Measurements from ENCODE around the gene EID3.

Gene EID3

GRCh38 chr12:104342147-104342546 lies 38.6 kb downstream of the EID3 start:
- no peak for DNase-seq

DNA sequence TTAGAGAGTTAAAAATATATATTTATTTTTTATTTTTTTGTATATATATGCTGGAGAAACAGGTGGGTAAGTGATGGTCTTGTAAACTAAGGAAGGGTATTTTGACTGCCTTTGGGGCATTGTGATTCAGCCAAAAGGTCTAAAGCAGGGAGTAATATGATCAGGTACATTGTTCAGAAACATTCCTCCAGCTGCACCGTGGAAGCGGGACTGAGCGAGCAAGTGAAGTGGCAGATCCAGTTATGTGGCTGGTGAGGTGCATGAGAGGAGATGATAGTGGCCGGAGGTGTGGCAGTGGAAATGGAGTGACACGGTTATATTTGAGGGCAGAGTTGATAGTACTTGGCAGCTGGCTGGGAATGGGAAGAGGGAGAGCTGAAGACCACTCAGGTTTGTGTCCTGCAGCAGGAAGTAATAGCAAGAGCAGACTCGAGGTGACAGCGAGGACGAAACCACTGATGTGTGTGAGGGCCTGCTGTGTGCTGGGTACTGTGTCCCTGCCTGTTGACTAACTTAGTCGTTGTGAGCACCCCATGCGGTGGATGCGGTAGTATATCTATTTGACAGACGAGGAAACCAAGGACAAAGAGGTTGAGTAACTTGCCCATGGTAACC lies 39.2 kb downstream of the EID3 start:
- DNase-seq, result no peak

- no peak for DNase-seq
These were observed 41.1 kb downstream of the EID3 start for GRCh38 chr12:104344682-104345081.

DNA sequence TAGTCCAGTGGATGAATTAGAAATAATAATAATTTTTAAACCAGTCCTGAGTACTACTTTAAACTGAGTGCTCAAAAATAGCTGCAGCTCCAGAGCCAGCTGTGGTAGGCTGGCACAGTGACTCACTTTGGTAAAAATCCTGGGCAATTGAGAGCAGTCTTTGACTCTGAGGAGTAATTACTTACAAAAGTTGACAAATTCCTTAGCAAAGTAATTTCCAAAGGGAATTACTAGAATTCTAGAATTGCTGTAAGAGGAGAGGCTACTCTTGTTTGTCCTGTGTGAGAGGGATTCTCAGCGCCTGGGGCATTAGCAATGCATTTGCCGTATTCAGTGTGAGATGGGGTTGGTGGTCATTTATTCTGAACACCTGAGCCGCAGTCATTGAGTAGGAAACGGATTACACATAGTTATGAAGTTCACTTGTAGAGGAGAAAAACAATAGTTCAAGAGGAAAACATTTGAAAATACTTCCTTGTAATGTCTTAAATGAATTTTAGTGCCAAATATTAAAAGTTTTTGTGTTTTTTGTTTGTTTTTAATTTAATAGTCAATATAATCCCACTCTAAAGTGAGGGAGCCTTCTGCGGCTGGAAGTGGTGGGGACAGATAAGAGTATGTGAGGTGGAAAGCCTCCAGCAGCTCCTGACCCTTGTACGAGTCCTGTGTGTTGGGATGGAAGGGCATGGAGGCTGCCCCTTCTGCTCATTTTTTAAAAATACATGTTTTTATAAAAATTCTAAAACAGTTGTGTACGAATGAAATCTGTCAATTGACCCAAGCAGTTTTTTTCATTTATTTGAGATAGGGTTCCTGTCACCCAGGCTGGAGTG lies 41.9 kb downstream of the EID3 start:
- no peak for DNase-seq

- DNase-seq, result no peak
These were observed 44.0 kb downstream of the EID3 start for GRCh38 chr12:104347374-104348075.

DNA sequence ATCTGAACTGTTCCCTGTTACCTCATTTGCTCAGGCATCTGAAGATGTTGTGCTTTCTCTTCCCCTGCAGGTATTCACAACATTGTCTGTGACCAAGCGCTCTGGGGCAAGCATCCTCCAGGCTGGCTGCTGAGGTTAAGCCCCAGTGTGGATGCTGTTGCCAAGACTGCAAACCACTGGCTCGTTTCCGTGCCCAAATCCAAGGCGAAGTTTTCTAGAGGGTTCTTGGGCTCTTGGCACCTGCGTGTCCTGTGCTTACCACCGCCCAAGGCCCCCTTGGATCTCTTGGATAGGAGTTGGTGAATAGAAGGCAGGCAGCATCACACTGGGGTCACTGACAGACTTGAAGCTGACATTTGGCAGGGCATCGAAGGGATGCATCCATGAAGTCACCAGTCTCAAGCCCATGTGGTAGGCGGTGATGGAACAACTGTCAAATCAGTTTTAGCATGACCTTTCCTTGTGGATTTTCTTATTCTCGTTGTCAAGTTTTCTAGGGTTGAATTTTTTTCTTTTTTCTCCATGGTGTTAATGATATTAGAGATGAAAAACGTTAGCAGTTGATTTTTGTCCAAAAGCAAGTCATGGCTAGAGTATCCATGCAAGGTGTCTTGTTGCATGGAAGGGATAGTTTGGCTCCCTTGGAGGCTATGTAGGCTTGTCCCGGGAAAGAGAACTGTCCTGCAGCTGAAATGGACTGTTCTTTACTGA lies 44.9 kb downstream of the EID3 start:
- DNase-seq, result no peak

- no peak for DNase-seq
These were observed 45.5 kb downstream of the EID3 start for GRCh38 chr12:104348994-104349494.

DNA sequence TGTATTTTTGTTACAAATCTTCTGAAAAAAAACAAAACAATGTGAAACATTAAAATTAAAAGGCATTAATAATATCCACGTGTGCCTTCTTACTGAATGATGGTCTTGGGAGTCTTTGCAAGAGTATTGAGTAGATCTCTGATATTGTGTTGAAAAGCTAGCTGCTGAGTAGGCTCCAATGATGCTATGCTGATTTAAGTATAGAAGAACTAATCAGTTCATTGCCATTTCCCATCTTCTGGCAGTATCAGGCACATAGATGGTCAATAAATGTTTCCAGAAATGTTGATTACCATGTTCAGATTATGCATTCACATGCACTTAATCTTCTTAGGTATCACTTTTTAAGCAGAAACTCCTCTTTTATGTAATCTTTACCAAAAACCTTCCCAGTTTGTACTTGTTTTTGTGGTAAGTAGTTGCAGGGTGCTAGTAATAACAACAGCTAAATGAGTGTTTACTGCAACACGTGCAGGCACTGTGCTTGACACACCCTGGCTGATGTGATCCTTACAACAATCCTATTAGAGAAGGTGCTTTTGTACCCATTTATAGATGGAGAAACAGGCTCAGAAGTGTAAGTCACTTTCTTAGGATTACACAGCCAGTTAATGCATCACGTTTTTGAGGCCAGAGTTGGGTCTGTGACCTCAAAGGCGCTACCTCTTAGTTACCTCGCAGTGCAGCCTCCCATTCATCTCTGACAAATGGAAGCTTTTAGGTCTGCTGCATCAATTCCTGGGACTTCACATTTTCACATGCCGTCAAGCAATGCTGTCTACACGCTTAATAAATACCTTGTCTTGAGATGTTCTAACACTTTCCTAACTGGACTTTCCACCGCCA lies 46.9 kb downstream of the EID3 start:
- DNase-seq, result no peak

GRCh38 chr12:104351057-104351983 lies 47.8 kb downstream of the EID3 start:
- no peak for DNase-seq

DNA sequence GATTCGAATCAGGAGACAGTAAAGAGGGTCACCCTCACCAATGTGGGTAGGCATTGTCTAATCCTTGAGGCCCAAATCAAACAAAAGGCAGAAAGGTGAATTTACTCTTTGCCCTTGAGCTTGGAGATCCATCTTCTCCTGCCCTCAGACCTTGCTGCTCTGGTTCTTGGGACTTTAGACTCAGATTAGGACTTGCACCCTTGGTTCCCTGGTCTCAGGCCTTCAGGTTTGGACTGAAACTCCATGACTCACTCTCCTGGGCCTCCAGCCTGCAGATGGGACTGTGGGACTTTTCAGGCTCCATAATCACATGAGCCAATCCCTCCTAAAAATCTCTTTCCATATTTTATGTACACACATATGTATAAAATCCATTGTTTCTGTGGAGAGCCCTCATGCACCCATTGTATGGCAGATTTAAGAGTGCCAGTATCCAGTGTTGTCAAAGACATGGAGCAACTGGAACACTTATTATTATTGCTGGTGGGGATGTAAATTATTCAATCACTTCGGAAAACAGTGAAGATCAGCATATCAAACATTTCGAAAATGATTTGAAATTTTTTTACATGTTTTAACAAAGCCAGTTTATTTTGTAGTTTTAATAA lies 48.7 kb downstream of the EID3 start:
- DNase-seq, result no peak

- no peak for DNase-seq
These were observed 49.8 kb downstream of the EID3 start for GRCh38 chr12:104353012-104353981.

- DNase-seq, result no peak
These were observed 50.8 kb downstream of the EID3 start for GRCh38 chr12:104354167-104354867.
